H1 (cell line): Measurements from ENCODE around the gene IPO9. TPM values are rescaled to one million over a fixed set of nuclear protein-coding genes. Genes with fewer than 3 reads are reported as not detected.

ENCODE experiments used
- CTCF ChIA-PET: fragments of 300-600 bp; sonication (Branson Sonifier 250); formaldehyde crosslinking; loops from one replicate; lab custom pipeline; 2021; ENCODE audit not compliant: partially characterized antibody; lab: Charles Lee
- POLR2A ChIA-PET: fragments of 300-600 bp; sonication (Branson Sonifier 250); formaldehyde crosslinking; loops from one replicate; lab custom pipeline; 2021; ENCODE audit warnings: inconsistent platforms; ENCODE audit not compliant: partially characterized antibody; lab: Charles Lee
- DNase-seq, 2 experiments: peaks; one replicate each; pipeline versions ENCODE4 v3.0.0 to v3.0.0-alpha.2; 2010 to 2022; ENCODE audit warnings: low spot score in 2 of 2, low read depth in 1 of 2, mixed read lengths in 1 of 2
- FAIRE-seq: peaks from 2 replicates; lab custom pipeline; 2011; peaks lifted over from hg19 to GRCh38; lab: Jason Lieb, UNC
- H2AFZ ChIP-seq: 2 replicates; pipeline ENCODE4 v1.8.1; 2012; ENCODE audit warnings: low read length, inconsistent platforms
- H2AK5ac ChIP-seq: 2 replicates; pipeline ENCODE4 v1.6.1; 2013; ENCODE audit warnings: low read depth, low read length
- H2BK120ac ChIP-seq: replicated peaks from 2 replicates; pipeline ENCODE3; 2013; ENCODE audit warnings: low read depth, low read length, inconsistent platforms
- H2BK12ac ChIP-seq: 2 replicates; pipeline ENCODE4 v1.6.1; 2013; ENCODE audit warnings: low read depth, low read length
- H2BK15ac ChIP-seq: 2 replicates; pipeline ENCODE4 v1.6.1; 2013; ENCODE audit warnings: low read length
- H2BK20ac ChIP-seq: 2 replicates; pipeline ENCODE4 v1.6.1; 2013; ENCODE audit warnings: low read length
- H2BK5ac ChIP-seq: 2 replicates; pipeline ENCODE4 v1.6.1; 2013; ENCODE audit warnings: low read depth, low read length
- H3K14ac ChIP-seq: 2 replicates; pipeline ENCODE4 v1.6.1; 2013; ENCODE audit warnings: inconsistent platforms; ENCODE audit not compliant: insufficient read length
- H3K18ac ChIP-seq: 2 replicates; pipeline ENCODE4 v1.6.1; 2013; ENCODE audit warnings: low read length; ENCODE audit errors: extremely low read depth
- H3K23ac ChIP-seq: 2 replicates; pipeline ENCODE4 v1.6.1; 2013; ENCODE audit warnings: inconsistent platforms; ENCODE audit not compliant: insufficient read length
- H3K23me2 ChIP-seq: 2 replicates; pipeline ENCODE4 v1.6.1; 2013; ENCODE audit warnings: low read depth, low read length
- H3K27ac ChIP-seq: 2 replicates; pipeline ENCODE4 v1.6.1; 2011; ENCODE audit warnings: low read depth, low read length, inconsistent platforms
- H3K27me3 ChIP-seq, 4 experiments: replicated peaks in 1 of 4; 1 replicate in 1 of 4; 2 replicates in 3 of 4; pipeline versions ENCODE4 v1.6.1 to v1.8.1; 2011 to 2013; ENCODE audit warnings: low read length in 3 of 4, mild to moderate bottlenecking in 3 of 4, inconsistent platforms in 2 of 4, mixed read lengths in 2 of 4, moderate library complexity in 1 of 4; ENCODE audit not compliant: control insufficient read depth in 3 of 4, insufficient read depth in 3 of 4; ENCODE audit errors: extremely low read depth in 1 of 4
- H3K36me3 ChIP-seq, 4 experiments: 2 replicates each; pipeline versions ENCODE4 v1.6.1 to v1.8.1; 2011 to 2013; ENCODE audit warnings: mild to moderate bottlenecking in 4 of 4, low read length in 3 of 4, moderate library complexity in 2 of 4, control low read depth in 1 of 4, inconsistent platforms in 1 of 4; ENCODE audit not compliant: insufficient read depth in 4 of 4, control insufficient read depth in 2 of 4
- H3K4ac ChIP-seq: replicated peaks from 2 replicates; pipeline ENCODE3; 2013; ENCODE audit warnings: low read length, low read depth, mixed read lengths, inconsistent platforms; ENCODE audit not compliant: insufficient read length
- H3K4me1 ChIP-seq, 4 experiments: replicated peaks in 1 of 4; 1 replicate in 1 of 4; 2 replicates in 3 of 4; pipeline versions ENCODE4 v1.6.1 to v1.8.1; 2011 to 2013; ENCODE audit warnings: low read length in 3 of 4, inconsistent platforms in 2 of 4, mixed read lengths in 1 of 4; ENCODE audit not compliant: insufficient read depth in 4 of 4, control insufficient read depth in 3 of 4
- H3K4me2 ChIP-seq, 2 experiments: 2 replicates each; pipeline versions ENCODE4 v1.6.1 to v1.8.1; 2011 to 2013; ENCODE audit warnings: low read depth in 2 of 2, low read length in 2 of 2, control low read depth in 1 of 2, inconsistent platforms in 1 of 2, mild to moderate bottlenecking in 1 of 2; ENCODE audit not compliant: insufficient read depth in 1 of 2
- H3K4me3 ChIP-seq, 4 experiments: fragments of 200-600, 300-600 bp in 1 of 4; sonication (generic), shearing (Covaris generic), sonication (Bioruptor Twin) in 1 of 4; 2 replicates each; pipeline versions ENCODE4 v1.5.1 to v1.8.1; 2011 to 2016; ENCODE audit warnings: low read length in 4 of 4, low read depth in 3 of 4, control low read depth in 2 of 4, inconsistent platforms in 2 of 4, mild to moderate bottlenecking in 2 of 4, mixed read lengths in 1 of 4, moderate library complexity in 1 of 4; ENCODE audit not compliant: insufficient read depth in 2 of 4; ENCODE audit errors: extremely low read depth in 1 of 4
- H3K56ac ChIP-seq: replicated peaks from 2 replicates; pipeline ENCODE3; 2013; ENCODE audit warnings: low read depth, mild to moderate bottlenecking, mixed read lengths, low read length, inconsistent platforms; ENCODE audit not compliant: insufficient read length
- H3K79me1 ChIP-seq: 2 replicates; pipeline ENCODE4 v1.6.1; 2013; ENCODE audit warnings: low read depth, low read length, control low read depth
- H3K79me2 ChIP-seq, 2 experiments: 2 replicates each; pipeline versions ENCODE4 v1.6.1 to v1.8.1; 2012 to 2013; ENCODE audit warnings: low read length in 2 of 2, mild to moderate bottlenecking in 2 of 2, inconsistent platforms in 1 of 2; ENCODE audit not compliant: insufficient read depth in 2 of 2, control insufficient read depth in 1 of 2
- H3K9ac ChIP-seq, 4 experiments: replicated peaks in 1 of 4; 1 replicate in 1 of 4; 2 replicates in 3 of 4; pipeline versions ENCODE4 v1.6.1 to v1.8.1; 2011 to 2013; ENCODE audit warnings: low read depth in 3 of 4, low read length in 3 of 4, control low read depth in 2 of 4, mild to moderate bottlenecking in 2 of 4, moderate library complexity in 2 of 4, inconsistent platforms in 1 of 4; ENCODE audit errors: extremely low read depth in 1 of 4
- H3K9me3 ChIP-seq, 2 experiments: 2 replicates each; pipeline versions ENCODE4 v1.6.1 to v1.8.1; 2012 to 2013; ENCODE audit warnings: mild to moderate bottlenecking in 2 of 2, moderate library complexity in 2 of 2, control low read depth in 1 of 2, inconsistent platforms in 1 of 2, low read depth in 1 of 2, low read length in 1 of 2, mixed read lengths in 1 of 2; ENCODE audit not compliant: insufficient read depth in 2 of 2
- H4K20me1 ChIP-seq, 2 experiments: replicated peaks in 1 of 2; 2 replicates each; pipeline versions ENCODE3 to v1.8.1; 2011 to 2013; ENCODE audit warnings: inconsistent platforms in 2 of 2, low read length in 2 of 2, mild to moderate bottlenecking in 1 of 2; ENCODE audit not compliant: insufficient read depth in 2 of 2, control insufficient read depth in 1 of 2
- H4K5ac ChIP-seq: 2 replicates; pipeline ENCODE4 v1.6.1; 2013; ENCODE audit warnings: low read length, low read depth, mixed read lengths, inconsistent platforms; ENCODE audit not compliant: insufficient read length
- H4K8ac ChIP-seq: 2 replicates; pipeline ENCODE4 v1.8.0; 2013; ENCODE audit warnings: mild to moderate bottlenecking, moderate library complexity, low read length, inconsistent platforms; ENCODE audit not compliant: insufficient read depth; ENCODE audit errors: extremely low read depth
- H4K91ac ChIP-seq: replicated peaks from 2 replicates; pipeline ENCODE3; 2013; ENCODE audit warnings: low read length, mixed read lengths, inconsistent platforms; ENCODE audit not compliant: insufficient read length
- ASH2L ChIP-seq: fragments of 200-600, 300-600 bp; sonication (generic); IDR thresholded peaks from one replicate; pipeline ENCODE4 v1.7.1; 2017; ENCODE audit warnings: low read length
- ATF3 ChIP-seq: IDR thresholded peaks from 2 replicates; pipeline ENCODE4 v1.6.1; 2011; ENCODE audit warnings: low read depth, mild to moderate bottlenecking, low read length; ENCODE audit not compliant: insufficient read depth
- BRCA1 ChIP-seq: IDR thresholded peaks from 2 replicates; pipeline ENCODE4 v1.6.1; 2012; ENCODE audit warnings: low read depth, low read length, improper control_type of control experiment
- CBX5 ChIP-seq: fragments of 300-800, 300-1000 bp; sonication (generic); IDR thresholded peaks from 2 replicates; pipeline ENCODE4 v1.7.1; 2016; ENCODE audit warnings: antibody characterized with exemption, low read length, low read depth
- EP300 ChIP-seq, 2 experiments: IDR thresholded peaks; 1 replicate in 1 of 2; 2 replicates in 1 of 2; pipeline ENCODE4 v1.6.1; 2011 to 2012; ENCODE audit warnings: low read depth in 2 of 2, low read length in 2 of 2, mild to moderate bottlenecking in 2 of 2, borderline replicate concordance in 1 of 2, inconsistent platforms in 1 of 2, moderate library complexity in 1 of 2
- HDAC2 ChIP-seq, 2 experiments: fragments of 300-600 bp in 1 of 2; sonication (generic) in 1 of 2; IDR thresholded peaks; 2 replicates each; pipeline ENCODE4 v1.6.1; 2011 to 2012; ENCODE audit warnings: low read depth in 2 of 2, low read length in 2 of 2, mild to moderate bottlenecking in 2 of 2, moderate library complexity in 2 of 2, borderline replicate concordance in 1 of 2, inconsistent platforms in 1 of 2
- JUN ChIP-seq: IDR thresholded peaks from 2 replicates; pipeline ENCODE4 v1.6.1; 2011; ENCODE audit warnings: low read depth, mild to moderate bottlenecking, improper control_type of control experiment, low read length
- SIRT6 ChIP-seq: IDR thresholded peaks from one replicate; pipeline ENCODE4 v1.7.1; 2012; ENCODE audit warnings: low read length, inconsistent platforms
- SIX5 ChIP-seq: IDR thresholded peaks from 2 replicates; pipeline ENCODE4 v1.6.1; 2011; ENCODE audit warnings: mild to moderate bottlenecking, low read depth, low read length
- SP4 ChIP-seq: IDR thresholded peaks from 2 replicates; pipeline ENCODE4 v1.6.1; 2012; ENCODE audit warnings: low read length, inconsistent platforms
- TAF1 ChIP-seq: IDR thresholded peaks from 2 replicates; pipeline ENCODE4 v1.6.1; 2011; ENCODE audit warnings: mild to moderate bottlenecking, low read depth, low read length
- ZNF274 ChIP-seq: IDR thresholded peaks from 2 replicates; pipeline ENCODE4 v1.7.0; 2012; ENCODE audit warnings: low read length, borderline replicate concordance; ENCODE audit errors: extremely low read depth
- WGBS, 2 experiments: shearing (Covaris generic) in 1 of 2; methylation state at CpG; one replicate each; pipeline versions ENCODE4 v1.1.6 to v1.1.7; 2013 to 2015; ENCODE audit warnings: low lambda C conversion rate in 2 of 2, mixed read lengths in 2 of 2, inconsistent platforms in 1 of 2, low coverage in 1 of 2, missing lambda C conversion rate in 1 of 2; ENCODE audit not compliant: insufficient replicate concordance in 2 of 2, insufficient coverage in 1 of 2, insufficient read length in 1 of 2; ENCODE audit errors: extremely low coverage in 1 of 2, missing lambda C conversion rate in 1 of 2; 5-methylcytosine and 5-hydroxymethylcytosine counted together
- polyA plus RNA-seq, 7 experiments: library from polyadenylated mRNA; depleted of rRNA in 3 of 7; stranded (reverse) in 5 of 7; unstranded in 2 of 7; fragments of >200 nt in 5 of 7; fragments of 200-250 nt in 2 of 7; gene quantifications; 1 replicate in 5 of 7; 2 replicates in 1 of 7; 4 replicates in 1 of 7; pipeline versions ENCODE4 v1.2.1 to v1.2.3, GENCODE V29; 2011 to 2013; ENCODE audit warnings: missing spikeins in 2 of 7, mixed read lengths in 2 of 7
- total RNA-seq: library from RNA; stranded (reverse); fragmentation: NEBNext Ultra II Directional; extraction: Animal tissue kit (Norgen Biotek cat#: 25700); gene quantifications from 2 replicates; pipeline ENCODE4 v1.2.1, GENCODE V29; 2021
- TF ChIP-seq, protein P1 (sequence below): IDR thresholded peaks from 2 replicates; pipeline ENCODE4 v1.6.1; 2011; ENCODE audit warnings: low read length, improper control_type of control experiment

Gene IPO9
- total and polyA plus RNA-seq, 2 of the 8 experiments (the other 6 are each of a cell fraction or from before 2014, with no cell fraction given) = 61.0 to 122 TPM

DNA sequence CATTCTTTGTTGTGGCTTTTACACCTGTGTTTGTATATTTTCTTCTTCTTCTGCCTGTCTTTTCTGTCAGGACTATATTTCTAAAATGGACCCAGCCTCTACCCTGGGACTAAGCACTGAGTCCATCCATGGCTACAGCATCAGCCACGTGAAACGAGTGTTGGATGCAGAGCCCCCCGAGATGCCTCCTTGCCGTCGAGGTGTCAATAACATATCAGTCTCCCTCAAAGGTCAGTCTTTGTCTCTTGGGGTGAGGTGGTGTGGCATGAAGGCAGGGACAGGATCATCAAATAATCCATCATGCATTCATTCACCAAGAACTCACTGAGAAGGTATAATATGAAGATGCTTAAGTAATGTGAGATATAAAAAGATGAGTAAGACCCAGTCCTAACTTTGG, 19.1 kb upstream of the IPO9 start:
- ChIA-PET POLR2A (no interaction called here), CTCF (interaction anchor here (1.2 kb wide), 2 partner anchors 15 to 17 kb away, joined by 3 to 4 read pairs; no protein-coding TSS in a partner anchor)
- Histone ChIP-seq H2AFZ (no peak overlapping the region), H3K4me1 (no peaks in the 10 kb centered on the region), H3K4me2 (no peak overlapping the region), H4K8ac (no peak overlapping the region), H3K27ac (no peak overlapping the region), H2BK5ac (no peak overlapping the region), H3K79me1 (no peaks in the 10 kb centered on the region), H2BK15ac (no peak overlapping the region), H3K56ac (no peak overlapping the region), H3K27me3 (no peaks in the 10 kb centered on the region), H3K23ac (no peak overlapping the region), H3K9me3 (no peaks in the 10 kb centered on the region), H2BK120ac (no peak overlapping the region), H3K36me3 (peaks cover 33 to 72% (median 54%) of the 10 kb centered on the region in 4 experiments), H2BK12ac (no peak overlapping the region), H3K18ac (no peak overlapping the region), H4K20me1 (peaks cover 4% of the 10 kb centered on the region in 2 experiments), H3K4ac (no peak overlapping the region), H3K79me2 (no peaks in the 10 kb centered on the region), H3K23me2 (no peaks in the 10 kb centered on the region; the same call in 1 of the 2 replicates), H4K91ac (no peak overlapping the region), H4K5ac (no peak overlapping the region), H2AK5ac (no peak overlapping the region), H3K4me3 (no peak overlapping the region), H2BK20ac (no peak overlapping the region), H3K14ac (no peak overlapping the region), H3K9ac (no peak overlapping the region)
- 96% methylated on average over 5 of the region's 5 CpGs; no CpG with 5 or more reads in 1 of the 2 experiments for WGBS, 2 experiments
- FAIRE-seq (no peak), DNase-seq (no peak)
- TF ChIP-seq SP4 (no peak), SIRT6 (no peak), CBX5 (no peak), ZNF274 (no peak), EP300 (IDR thresholded peaks at IDR 0.05; ENCODE audit: borderline replicate concordance in 1 of 2, low read depth in 2 of 2, low read length in 2 of 2) (no peak), TAF1 (no peak), ASH2L (no peak), SIX5 (no peak), BRCA1 (no peak), ATF3 (no peak), HDAC2 (IDR thresholded peaks at IDR 0.05; ENCODE audit: borderline replicate concordance in 1 of 2, low read depth in 2 of 2, low read length in 2 of 2) (no peak), JUN (no peak)
- TF ChIP-seq, protein P1, sequence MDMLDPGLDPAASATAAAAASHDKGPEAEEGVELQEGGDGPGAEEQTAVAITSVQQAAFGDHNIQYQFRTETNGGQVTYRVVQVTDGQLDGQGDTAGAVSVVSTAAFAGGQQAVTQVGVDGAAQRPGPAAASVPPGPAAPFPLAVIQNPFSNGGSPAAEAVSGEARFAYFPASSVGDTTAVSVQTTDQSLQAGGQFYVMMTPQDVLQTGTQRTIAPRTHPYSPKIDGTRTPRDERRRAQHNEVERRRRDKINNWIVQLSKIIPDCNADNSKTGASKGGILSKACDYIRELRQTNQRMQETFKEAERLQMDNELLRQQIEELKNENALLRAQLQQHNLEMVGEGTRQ = no peak
